HG03457 (cell line): ENCODE results near the gene STS.

Experiments
- ATAC-seq: cut with Tn5 transposase; IDR thresholded peaks from one replicate; pipeline ENCODE4 v1.9.1; 2021; ENCODE audit warnings: moderate number of reproducible peaks; ENCODE audit not compliant: unreplicated experiment

Gene STS

GRCh38 chrX:7147413-7147977 is at the start of gene STS:
TSS of gene STS (plus strand) at chrX:7147712. CDS start at chrX:7253200, 105,488 bp downstream.
- peak; percentile 36 for ATAC-seq

- no peak for ATAC-seq
These were observed 47.5 kb upstream of the STS start for GRCh38 chrX:7100022-7100421.

GRCh38 chrX:7102119-7102518 is 45.4 kb upstream of the STS start:
- no peak for ATAC-seq

DNA sequence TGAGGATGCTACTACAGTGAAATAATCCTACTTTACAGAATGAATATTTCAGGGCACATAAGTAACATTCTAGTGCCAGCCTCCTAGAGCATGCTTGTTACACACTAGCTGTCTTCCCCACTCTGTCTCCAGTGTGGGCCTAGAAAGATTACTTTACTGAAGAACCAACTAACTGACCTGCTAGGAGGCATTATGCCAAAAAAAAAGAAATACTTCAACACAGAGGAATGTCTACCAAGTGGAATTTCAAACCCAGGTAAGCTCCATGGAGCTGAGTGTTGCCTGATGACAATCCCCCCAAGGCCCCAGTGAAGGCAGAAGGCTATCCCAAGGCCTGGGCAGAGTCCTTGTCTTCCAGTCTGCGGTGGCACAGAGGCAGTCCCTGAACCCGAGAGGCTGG is 40.9 kb upstream of the STS start:
- no peak for ATAC-seq

- ATAC-seq = no peak
These were observed 39.5 kb upstream of the STS start for GRCh38 chrX:7108030-7108429.

GRCh38 chrX:7109049-7109531 is 38.4 kb upstream of the STS start:
- ATAC-seq = no peak

DNA sequence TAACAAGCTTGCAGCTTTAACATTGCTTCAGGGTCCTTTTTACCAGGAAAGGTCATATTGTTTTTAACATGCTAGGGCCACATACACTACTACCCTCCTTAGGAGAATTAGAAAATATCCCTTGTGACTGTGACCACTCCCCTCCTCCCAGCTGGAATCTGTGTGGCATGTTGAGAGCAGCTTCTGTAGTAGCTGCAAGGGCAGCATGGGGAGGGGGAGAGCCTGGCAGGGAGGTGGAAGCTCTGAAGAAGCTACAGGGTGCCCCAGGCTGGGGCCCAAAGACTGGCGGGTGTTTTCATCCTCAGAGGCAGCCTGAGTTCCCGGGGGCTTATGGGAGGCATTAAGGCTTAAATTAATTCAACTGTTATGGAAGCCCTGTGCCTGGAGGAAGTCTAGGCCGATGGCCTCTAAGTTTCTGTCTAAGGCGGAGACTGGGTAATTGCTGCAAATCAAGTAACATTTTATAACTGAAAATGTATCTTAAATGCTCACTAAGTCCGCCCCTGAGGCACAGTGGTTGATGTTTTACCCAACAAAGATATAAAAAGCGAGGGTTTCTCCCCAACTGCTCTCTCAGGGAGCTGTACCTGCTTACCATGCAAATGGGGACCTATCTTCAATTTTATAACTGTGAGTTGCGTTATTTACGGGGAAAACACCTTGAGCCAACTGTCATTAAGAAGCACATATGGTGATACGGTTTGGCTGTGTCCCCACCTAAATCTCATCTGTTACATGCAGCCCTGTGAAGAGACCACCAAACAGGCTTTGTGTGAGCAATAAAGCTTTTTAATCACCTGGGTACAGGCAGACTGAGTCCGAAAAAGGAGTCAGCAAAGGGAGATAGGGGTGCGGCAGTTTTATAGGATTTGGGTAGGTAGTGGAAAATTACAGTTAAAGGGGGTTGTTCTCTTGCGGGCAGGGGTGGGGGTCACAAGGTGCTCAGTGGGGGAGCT is 37.4 kb upstream of the STS start:
- peak; percentile 67 for ATAC-seq

DNA sequence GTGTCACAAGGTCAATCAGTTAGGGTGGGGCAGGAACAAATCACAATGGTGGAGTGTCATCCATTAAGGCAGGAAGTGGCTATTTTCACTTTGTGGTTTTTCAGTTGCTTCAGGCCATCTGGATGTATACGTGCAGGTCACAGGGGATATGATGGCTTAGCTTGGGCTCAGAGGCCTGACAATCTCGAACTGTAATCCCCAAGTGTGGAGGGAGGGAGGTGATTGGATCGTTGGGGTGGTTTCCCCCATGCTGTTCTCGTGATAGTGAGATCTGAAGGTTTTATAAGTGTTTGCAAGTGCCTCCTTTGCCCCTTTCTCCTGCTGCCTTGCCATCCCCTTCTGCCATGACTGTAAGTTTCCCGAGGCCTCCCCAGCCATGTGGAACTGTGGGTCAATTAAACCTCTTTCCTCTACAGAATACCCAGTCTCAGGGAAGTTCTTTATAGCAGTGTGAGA is 36.7 kb upstream of the STS start:
- ATAC-seq = peak; percentile 50

DNA sequence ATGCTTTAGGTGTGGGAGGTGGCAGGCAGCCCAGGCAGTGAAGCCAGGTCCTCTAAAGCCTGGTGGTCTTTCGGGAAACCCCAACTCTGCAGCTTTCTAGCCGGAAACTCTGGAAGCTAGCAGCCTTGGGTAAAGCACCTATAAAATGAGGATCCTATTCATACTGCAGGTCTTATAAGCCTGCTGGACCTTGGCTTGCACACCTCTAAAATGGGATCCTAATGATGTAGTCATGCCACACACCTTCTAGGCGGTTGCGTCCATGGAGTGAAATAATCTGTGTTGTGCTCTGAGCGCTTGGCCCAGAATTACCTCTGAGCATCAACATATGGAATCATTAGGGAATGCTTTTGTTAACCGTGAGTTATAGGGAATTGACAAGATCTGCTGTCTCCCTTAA is 36.0 kb upstream of the STS start:
- no peak for ATAC-seq

GRCh38 chrX:7112071-7112470 is 35.4 kb upstream of the STS start:
- ATAC-seq = no peak

DNA sequence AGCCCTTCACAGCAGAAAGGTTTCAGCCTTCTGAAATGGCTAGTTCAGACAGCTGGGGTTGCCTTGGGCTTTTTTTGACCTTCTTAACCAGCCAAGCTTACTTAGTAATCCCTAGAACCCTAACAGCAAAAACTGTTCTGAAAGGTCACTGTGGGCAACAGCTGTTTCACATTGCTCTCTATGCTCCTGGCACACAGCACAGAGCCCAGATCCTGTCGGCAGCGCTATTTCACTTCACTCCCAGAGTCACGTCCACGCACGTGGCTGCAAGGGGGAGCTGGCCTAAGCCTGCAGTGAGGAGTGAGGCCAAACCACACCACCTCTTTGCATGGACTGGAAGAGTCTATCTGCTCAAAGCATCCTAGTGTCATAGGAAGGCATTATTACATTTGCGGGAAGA is 32.0 kb upstream of the STS start:
- ATAC-seq = peak; percentile 53

DNA sequence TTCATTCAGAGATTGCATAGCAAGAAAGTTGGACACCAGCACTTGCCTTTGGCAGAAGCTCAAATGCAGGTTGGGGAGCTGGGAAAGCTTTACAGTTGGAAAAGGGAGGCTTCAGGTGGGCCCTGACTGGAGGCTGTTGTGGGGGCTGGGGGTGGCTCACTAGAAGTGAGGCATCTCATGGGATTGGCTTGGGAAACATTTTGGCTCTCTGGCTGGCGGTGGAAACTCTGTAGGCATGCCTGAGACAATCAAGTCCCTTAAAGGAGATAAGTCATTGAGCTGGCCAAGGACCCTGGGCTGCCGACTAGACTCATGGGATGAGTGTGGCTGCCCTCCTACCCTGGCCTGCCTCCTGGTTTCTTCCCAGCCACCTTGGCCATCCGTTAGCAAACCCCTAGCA is 31.4 kb upstream of the STS start:
- ATAC-seq = no peak

DNA sequence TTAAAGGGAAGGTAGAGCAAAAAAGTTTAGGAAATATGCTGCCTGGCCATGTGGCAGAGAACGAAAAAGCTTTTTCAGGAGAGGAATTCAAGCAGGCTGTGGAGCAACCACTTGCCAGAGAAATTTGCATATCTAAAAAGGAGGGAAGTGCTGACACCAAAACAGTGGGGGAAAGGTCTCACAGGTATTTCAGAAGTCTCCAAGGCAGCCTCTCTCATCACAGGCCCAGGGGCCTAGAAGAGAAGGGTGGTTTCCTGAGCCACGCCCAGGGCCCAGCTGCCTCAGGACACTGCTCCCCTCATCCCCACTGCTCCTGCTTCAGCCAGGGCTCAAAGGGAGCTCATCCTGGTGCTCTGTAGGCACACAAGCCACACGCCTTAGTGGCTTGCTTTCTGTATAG is 29.9 kb upstream of the STS start:
- ATAC-seq = no peak

DNA sequence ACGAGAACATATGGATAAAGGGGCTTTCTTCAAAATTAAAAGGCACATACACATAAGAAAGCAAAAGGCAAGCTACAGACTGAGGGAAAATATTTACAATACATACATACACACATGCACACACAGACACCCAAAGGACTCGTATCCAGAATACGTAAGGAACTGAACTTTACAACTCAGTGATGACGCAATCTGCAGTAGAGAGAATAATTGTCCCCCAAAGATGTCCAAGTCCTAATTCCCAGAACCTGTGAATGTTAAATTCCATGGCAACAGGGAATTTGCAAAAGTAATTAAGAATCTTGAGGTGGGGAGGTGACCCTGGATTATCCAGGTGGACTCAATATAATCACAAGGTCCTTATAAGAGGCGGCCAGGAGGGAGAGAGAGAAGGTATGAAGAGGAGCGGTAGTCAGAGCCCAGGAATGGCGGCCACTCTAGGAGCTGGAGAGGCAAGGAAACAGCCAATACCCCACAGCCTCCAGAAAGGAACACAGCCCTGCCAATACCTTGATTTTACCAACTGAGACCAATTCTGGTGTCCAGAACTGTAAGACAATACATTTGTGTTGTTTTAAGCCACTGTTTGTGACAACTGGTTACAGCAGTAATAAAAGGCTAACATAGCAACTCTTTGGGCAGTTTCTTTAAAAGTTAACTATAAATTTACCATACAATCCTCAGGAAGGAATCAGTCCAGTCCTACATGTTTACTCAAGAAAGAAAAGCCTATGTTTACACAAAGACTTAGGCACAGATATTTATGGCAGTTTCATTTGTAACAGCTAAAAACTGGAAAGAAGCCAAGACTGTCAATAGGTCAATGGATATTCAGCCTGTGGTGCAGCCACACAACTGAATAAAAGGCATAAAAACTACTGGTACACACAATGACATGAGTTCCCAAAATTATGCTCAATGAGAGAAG is 27.3 kb upstream of the STS start:
- ATAC-seq = no peak

DNA sequence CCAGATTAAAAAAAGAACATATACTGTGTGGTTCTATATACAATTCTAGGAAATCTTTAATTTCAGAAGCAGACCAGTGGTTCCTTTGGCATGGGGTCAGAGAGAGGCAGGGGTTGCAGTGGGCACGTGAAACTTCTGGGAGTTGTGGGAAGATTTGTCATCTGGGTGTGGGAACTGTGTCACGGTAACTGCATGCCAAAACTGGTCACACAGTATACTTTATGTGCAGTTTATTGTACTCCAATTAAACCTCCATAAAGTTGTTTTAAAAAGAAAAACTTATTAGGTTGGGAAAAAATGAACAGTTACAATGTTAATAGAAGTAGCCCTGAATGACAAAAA is 26.7 kb upstream of the STS start:
- ATAC-seq = no peak

- no peak for ATAC-seq
These were observed 20.5 kb upstream of the STS start for GRCh38 chrX:7127056-7127455.

GRCh38 chrX:7131621-7132020 is 15.9 kb upstream of the STS start:
- ATAC-seq = no peak

DNA sequence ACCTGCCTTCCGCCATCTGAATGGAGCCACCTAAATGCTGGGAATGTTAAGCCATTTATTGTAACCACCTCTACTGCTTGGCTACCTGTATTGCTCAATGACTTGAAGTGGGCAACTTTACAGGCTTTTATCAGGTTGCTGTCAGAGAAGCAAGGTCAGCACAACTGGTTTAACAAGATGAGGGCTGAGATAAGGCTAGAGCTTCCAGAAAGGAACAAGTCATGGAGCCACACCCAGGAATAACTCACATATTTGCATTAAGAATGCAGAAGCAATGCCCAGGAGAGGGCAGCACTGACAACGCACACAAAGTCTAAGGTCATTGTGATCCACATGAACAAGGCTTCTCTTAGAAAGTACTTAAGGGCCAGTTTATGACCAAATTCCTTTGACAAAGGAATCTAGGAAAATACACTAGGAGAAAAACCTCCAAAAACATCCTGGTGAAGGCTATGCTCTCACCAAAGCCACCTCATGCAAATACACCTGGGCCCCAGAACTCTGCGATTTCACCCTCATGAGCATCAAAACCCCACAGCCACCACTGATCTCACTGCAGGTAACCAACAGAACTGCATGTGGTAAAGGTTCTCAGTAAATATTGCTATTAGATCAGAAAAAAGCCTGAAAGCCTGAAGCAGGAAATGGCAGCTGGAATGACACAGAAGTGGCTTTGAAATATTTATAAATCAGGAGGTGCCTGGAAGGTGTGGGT is 15.0 kb upstream of the STS start:
- ATAC-seq = peak; percentile 63

GRCh38 chrX:7133050-7133440 is 14.5 kb upstream of the STS start:
- ATAC-seq = no peak

GRCh38 chrX:7134981-7135380 is 12.5 kb upstream of the STS start:
- no peak for ATAC-seq
